Osteoblast (primary cell): Measurements from ENCODE around the gene VSTM2B. TPM values are rescaled to one million over a fixed set of nuclear protein-coding genes. Genes with fewer than 3 reads are reported as not detected.

Experiments
- DNase-seq: peaks from one replicate; pipeline ENCODE4 v3.0.0; 2011; ENCODE audit warnings: low spot score, mixed read lengths; ENCODE audit not compliant: insufficient read length; ENCODE audit errors: missing footprints
- H2AFZ ChIP-seq: 2 replicates; pipeline ENCODE4 v1.6.0; 2011; ENCODE audit warnings: mild to moderate bottlenecking, low read length
- H3K27ac ChIP-seq: 2 replicates; pipeline ENCODE4 v1.5.1; 2011; ENCODE audit warnings: mild to moderate bottlenecking, low read depth, low read length, moderate library complexity
- H3K27me3 ChIP-seq: 2 replicates; pipeline ENCODE4 v1.6.0; 2012; ENCODE audit warnings: mild to moderate bottlenecking, control low read depth, inconsistent platforms, low read length, moderate library complexity; ENCODE audit not compliant: insufficient read depth
- H3K36me3 ChIP-seq: 2 replicates; pipeline ENCODE4 v1.5.1; 2011; ENCODE audit warnings: mild to moderate bottlenecking, low read length, control low read depth, moderate library complexity; ENCODE audit not compliant: insufficient read depth
- H3K4me1 ChIP-seq: 2 replicates; pipeline ENCODE4 v1.5.1; 2011; ENCODE audit warnings: mild to moderate bottlenecking, low read length, control low read depth, moderate library complexity; ENCODE audit not compliant: insufficient read depth
- H3K4me2 ChIP-seq: 2 replicates; pipeline ENCODE4 v1.6.0; 2011; ENCODE audit warnings: mild to moderate bottlenecking, low read length; ENCODE audit not compliant: insufficient read depth
- H3K4me3 ChIP-seq: fragments of 200-600 bp; sonication (generic); 3 replicates; pipeline ENCODE4 v1.5.1; 2012; ENCODE audit warnings: mild to moderate bottlenecking, low read length, inconsistent platforms; ENCODE audit not compliant: insufficient read depth
- H3K79me2 ChIP-seq: 2 replicates; pipeline ENCODE4 v1.6.0; 2012; ENCODE audit warnings: mild to moderate bottlenecking, low read length, control low read depth, inconsistent platforms; ENCODE audit not compliant: insufficient read depth
- H3K9me3 ChIP-seq: 2 replicates; pipeline ENCODE4 v1.5.1; 2011; ENCODE audit warnings: low read depth, low read length, control low read depth
- H4K20me1 ChIP-seq: 2 replicates; pipeline ENCODE4 v1.6.0; 2012; ENCODE audit warnings: mild to moderate bottlenecking, low read length, control low read depth; ENCODE audit not compliant: insufficient read depth
- total RNA-seq: library from RNA; depleted of rRNA; stranded (reverse); fragments of >200 nt; gene quantifications from 2 replicates; pipeline ENCODE4 v1.2.3, GENCODE V29; 2012
- TF ChIP-seq, protein P1 (sequence below): IDR thresholded peaks from 2 replicates; pipeline ENCODE4 v1.5.1; 2011; ENCODE audit warnings: mild to moderate bottlenecking, low read depth, low read length, moderate library complexity; ENCODE audit errors: extremely low read depth

Gene VSTM2B
- total RNA-seq, 1 donor: not detected

DNA sequence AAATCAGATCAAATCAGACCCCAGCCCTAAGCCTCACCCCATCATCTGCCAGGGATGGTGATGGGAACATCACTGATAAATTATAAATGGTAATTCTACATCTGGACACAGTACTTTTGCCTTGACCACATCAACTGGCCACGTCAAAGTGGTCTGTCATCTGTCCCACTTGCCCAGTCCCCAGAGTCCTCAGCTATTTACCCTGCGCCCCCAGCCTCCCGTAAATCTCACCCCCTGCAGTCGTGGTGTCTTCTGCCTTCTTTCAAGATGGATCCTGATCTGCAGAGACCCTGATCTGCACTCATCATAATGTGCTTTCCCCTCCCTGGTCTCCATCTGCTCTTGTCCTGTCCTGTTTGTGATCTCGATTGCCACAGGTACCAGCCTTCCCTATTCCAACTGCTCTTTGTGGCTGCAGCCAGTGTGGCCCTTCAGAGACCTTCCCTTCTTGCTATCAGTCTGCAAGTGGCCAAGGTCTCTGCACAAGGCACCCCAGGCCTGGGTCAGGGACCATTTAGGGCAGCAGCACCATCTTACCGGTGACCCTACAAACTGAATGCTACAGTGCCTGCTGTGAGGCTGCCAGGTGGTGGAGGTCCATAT, 53.6 kb downstream of the VSTM2B start:
- TF ChIP-seq, protein P1, sequence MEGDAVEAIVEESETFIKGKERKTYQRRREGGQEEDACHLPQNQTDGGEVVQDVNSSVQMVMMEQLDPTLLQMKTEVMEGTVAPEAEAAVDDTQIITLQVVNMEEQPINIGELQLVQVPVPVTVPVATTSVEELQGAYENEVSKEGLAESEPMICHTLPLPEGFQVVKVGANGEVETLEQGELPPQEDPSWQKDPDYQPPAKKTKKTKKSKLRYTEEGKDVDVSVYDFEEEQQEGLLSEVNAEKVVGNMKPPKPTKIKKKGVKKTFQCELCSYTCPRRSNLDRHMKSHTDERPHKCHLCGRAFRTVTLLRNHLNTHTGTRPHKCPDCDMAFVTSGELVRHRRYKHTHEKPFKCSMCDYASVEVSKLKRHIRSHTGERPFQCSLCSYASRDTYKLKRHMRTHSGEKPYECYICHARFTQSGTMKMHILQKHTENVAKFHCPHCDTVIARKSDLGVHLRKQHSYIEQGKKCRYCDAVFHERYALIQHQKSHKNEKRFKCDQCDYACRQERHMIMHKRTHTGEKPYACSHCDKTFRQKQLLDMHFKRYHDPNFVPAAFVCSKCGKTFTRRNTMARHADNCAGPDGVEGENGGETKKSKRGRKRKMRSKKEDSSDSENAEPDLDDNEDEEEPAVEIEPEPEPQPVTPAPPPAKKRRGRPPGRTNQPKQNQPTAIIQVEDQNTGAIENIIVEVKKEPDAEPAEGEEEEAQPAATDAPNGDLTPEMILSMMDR: no peak
- no peaks in the 10 kb centered on the region for H4K20me1 ChIP-seq
- H3K4me2 ChIP-seq: no peak overlapping the region
- peaks cover 7% of the 10 kb centered on the region for H3K4me1 ChIP-seq
- H3K79me2 ChIP-seq: no peaks in the 10 kb centered on the region
- no peak overlapping the region for H2AFZ ChIP-seq
- no peak overlapping the region for H3K27ac ChIP-seq
- H3K36me3 ChIP-seq: no peaks in the 10 kb centered on the region
- no peak for DNase-seq
- H3K4me3 ChIP-seq: no peak overlapping the region
- no peaks in the 10 kb centered on the region for H3K9me3 ChIP-seq
- H3K27me3 ChIP-seq: peaks cover 14% of the 10 kb centered on the region

DNA sequence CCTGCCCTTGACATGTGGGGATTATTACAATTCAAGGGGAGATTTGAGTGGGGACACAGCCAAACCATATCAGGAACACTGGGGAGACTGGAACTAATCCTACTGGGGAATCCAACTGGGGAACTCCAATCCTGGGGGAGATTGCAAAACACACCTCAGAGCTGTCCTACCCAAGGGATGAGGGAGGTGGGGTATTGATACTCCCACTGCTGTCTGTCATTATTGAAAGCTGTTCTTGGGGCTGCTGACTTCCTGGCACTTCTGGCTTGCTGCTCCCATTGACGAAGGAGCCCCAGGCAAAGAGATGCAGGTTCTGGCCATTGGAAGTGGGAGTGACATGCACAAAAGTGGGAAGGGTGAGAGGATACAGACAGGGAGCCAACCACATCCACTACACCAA, 55.6 kb downstream of the VSTM2B start:
- TF ChIP-seq, protein P1: no peak
- Histone ChIP-seq H3K4me1 (peaks cover 7% of the 10 kb centered on the region), H3K27me3 (peaks cover 3% of the 10 kb centered on the region)

DNA sequence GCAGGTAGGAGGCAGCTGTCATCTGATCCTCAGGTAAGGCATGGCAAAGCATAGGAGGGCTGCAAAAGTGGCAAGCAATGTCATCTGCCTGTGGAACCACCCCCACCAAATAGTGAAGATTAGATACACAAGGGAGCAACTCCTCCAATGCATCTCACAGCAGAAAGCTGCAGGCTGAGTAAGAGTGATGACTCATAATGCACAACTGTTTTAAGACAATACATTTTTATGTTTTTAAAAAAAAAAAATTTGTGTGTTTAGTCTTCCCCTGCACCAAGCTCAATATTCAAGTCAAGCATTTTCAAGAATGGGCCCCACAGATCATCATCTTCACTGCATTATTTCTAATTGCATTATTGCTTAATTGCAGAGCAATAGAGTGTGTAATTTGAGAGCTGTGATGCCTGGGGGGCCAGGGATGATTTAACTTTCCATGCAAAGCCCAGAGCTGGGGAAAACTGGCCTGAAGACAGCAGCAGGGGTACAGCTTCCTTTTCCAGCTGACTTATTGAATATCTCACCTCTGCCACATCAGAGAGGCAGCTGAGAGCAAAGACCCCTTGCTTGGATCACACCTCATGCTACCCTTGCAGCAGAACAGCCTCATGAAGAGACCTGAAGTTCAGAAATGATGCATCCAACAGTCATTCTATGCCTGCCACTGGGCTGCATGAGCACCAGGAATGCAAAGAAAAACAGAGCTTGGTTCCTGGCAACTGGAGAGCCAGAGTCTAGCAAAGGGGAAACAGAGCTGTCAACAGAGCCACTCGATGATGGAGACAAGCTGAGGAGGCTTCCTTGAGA, 57.6 kb downstream of the VSTM2B start:
- Histone ChIP-seq H3K9me3 (no peaks in the 10 kb centered on the region), H3K4me2 (no peak overlapping the region), H3K4me1 (peaks cover 7% of the 10 kb centered on the region), H2AFZ (no peak overlapping the region), H3K36me3 (no peaks in the 10 kb centered on the region), H4K20me1 (no peaks in the 10 kb centered on the region), H3K4me3 (no peak overlapping the region), H3K79me2 (no peaks in the 10 kb centered on the region), H3K27ac (no peak overlapping the region), H3K27me3 (peaks cover 3% of the 10 kb centered on the region)
- TF ChIP-seq, protein P1: no peak
- DNase-seq: peak; percentile 86

More for the DNA sequence above, 55.6 kb downstream of the VSTM2B start:
- no peak overlapping the region for H3K27ac ChIP-seq
- no peaks in the 10 kb centered on the region for H4K20me1 ChIP-seq
- H3K79me2 ChIP-seq: no peaks in the 10 kb centered on the region
- H3K9me3 ChIP-seq: no peaks in the 10 kb centered on the region
- H3K4me2 ChIP-seq: no peak overlapping the region
- no peaks in the 10 kb centered on the region for H3K36me3 ChIP-seq
- H2AFZ ChIP-seq: no peak overlapping the region
- no peak for DNase-seq
- no peak overlapping the region for H3K4me3 ChIP-seq

DNA sequence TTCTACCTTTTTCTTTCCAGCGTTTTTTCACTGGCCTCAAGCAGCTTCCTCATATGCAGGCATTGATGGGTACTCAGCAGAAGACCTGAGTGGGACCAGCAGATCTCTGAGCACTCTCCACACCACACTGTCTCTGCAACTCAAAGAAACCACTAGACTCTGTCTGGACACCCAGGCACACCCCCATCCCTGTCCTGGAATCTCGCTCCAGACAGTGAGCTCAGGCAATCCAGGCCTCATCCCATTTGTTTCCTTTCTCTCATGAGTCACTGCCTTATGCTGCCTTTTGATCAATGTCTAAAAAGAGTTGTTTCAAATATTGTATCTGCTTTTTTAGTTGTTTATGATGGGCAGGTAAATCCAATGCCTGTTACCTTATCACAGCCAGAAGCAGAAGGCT, 60.6 kb downstream of the VSTM2B start:
- no peak for DNase-seq
- Histone ChIP-seq H3K27me3 (peaks cover 3% of the 10 kb centered on the region), H3K27ac (no peak overlapping the region), H3K79me2 (no peaks in the 10 kb centered on the region), H3K9me3 (no peaks in the 10 kb centered on the region), H4K20me1 (no peaks in the 10 kb centered on the region), H3K4me1 (peaks cover 7% of the 10 kb centered on the region), H2AFZ (no peak overlapping the region), H3K36me3 (no peaks in the 10 kb centered on the region), H3K4me3 (no peak overlapping the region), H3K4me2 (no peak overlapping the region)
- TF ChIP-seq, protein P1: no peak
